Stimulated activated CD4-positive, alpha-beta T cell treated with anti-CD3 and anti-CD28 coated beads, Interleukin-2, amount 100 ng/mL, for 48 hours (primary cell): ENCODE results near the gene BPIFB2.
"Not testable (repeated sequence)": the region's sequence is repeated elsewhere in the genome, so short reads cannot be mapped to it uniquely, and the experiment has no call there.

ENCODE experiments used
- DNase-seq, 2 donors: peaks; one replicate each; pipeline ENCODE4 v3.0.0-alpha.2; 2020

Gene BPIFB2

DNA sequence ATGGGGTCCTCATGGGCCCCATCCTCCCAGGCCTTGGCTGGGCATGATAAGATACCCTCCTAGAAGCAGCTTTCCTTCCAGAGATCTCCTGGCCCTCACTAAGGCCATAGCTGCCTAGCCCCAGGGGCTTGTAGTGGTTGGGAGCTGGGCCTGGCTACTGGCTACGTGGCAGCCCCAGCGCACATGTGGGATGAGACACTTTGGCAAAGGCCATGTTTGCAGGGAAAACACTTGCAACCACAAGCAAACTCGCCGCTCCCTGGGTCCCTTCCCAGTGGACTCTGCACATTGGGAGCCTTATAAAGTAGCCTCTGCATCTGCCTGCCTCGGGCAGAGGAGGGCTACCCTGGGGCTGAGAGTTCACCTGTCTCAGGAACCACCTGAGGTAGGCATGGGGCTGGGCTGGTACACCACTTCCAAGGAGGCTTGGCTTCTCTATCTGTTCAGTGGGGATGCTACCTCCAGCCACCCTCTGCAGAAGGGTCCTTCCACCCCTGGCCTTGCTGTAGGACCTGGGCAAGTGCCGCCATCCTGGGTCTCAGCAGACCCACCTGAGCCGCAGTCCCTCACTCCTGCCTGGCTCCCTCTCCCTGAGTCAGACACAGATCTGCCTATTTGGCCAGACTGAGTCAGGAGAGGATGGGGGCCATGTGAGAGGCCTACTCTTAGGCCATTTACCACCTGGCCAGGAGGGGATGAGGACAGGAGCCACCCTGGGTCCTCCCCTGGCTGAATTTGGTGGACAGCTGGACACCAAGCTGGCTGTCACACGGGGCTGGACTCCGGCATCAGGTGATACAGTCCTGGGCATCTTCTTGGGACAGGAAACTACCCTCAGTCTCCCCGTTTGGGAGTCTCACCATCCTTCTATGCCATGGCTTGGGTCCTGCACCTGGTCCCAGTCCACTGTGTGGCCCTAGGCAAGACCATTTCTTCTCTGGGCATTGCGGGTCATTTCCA, at the start of gene BPIFB2:
BPIFB2 (plus strand) TSS at position 329 of the 960 bp plus-strand sequence. CDS start 871 bp downstream, outside the sequence.
- DNase-seq: no peak

- DNase-seq: no peak
Observed at GRCh38 chr20:32958574-32958973, 48.9 kb upstream of the BPIFB2 start.

GRCh38 chr20:32959351-32960221, 47.9 kb upstream of the BPIFB2 start:
- DNase-seq: no peak

DNA sequence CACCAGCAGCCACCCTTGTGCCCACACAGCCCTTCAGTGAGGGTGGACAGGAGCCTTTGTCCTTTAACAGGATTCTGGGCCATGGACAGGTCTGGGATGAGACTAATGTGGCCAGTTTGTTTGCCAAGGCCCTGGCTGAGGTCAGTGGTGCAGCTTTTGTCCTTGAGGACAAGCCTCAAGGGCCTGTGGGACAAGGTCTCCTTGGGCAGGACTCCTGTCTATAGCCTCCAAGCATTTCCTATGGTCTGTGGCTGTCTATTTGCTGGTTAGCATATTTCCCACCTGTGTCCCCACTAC, 47.3 kb upstream of the BPIFB2 start:
- DNase-seq: no peak

GRCh38 chr20:32960849-32961731, 46.4 kb upstream of the BPIFB2 start:
- DNase-seq: no peak

- no peak for DNase-seq
Observed at GRCh38 chr20:32962053-32962452, 45.5 kb upstream of the BPIFB2 start.

- not testable (repeated sequence) for DNase-seq
Observed at GRCh38 chr20:32962646-32963045, 44.9 kb upstream of the BPIFB2 start.

- no peak for DNase-seq
Observed at GRCh38 chr20:32963176-32963575, 44.3 kb upstream of the BPIFB2 start.

DNA sequence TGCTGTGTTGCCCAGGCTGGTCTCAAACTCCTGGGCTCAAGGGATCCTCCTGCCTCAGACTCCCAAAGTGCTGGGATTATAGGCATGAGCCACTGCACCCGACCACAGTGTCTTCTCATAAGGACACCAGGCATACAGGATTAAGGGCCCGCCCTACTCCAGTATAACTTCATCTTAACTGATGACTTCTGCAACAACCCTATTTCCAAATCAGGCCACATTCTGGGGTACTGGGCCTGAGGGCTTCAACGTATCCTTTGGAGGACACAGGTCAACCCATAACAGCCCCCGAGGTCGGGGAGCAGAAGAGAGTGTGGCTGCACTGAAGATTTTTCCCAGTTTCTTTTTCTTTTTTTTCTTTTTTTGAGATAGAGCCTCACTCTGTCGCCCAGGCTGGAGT, 42.9 kb upstream of the BPIFB2 start:
- DNase-seq: no peak

DNA sequence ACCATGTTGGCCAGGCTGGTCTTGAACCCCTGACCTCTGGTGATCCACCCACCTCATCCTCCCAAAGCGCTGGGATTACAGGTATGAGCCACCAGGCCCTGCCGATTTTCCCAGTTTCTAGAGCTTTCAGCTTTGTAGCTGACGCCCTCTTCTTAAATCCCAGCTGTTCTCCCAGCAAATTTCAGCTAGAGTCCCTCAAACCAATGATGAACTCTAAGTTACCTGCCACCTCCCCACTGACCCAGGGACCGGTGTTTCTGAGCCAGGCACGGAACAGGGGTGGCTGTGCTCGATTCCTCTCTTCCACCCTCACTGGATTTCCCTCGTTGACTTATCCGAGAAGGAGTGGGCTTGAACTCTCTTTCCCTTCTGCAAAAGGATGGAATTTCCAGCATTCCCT, 42.4 kb upstream of the BPIFB2 start:
- DNase-seq: no peak

DNA sequence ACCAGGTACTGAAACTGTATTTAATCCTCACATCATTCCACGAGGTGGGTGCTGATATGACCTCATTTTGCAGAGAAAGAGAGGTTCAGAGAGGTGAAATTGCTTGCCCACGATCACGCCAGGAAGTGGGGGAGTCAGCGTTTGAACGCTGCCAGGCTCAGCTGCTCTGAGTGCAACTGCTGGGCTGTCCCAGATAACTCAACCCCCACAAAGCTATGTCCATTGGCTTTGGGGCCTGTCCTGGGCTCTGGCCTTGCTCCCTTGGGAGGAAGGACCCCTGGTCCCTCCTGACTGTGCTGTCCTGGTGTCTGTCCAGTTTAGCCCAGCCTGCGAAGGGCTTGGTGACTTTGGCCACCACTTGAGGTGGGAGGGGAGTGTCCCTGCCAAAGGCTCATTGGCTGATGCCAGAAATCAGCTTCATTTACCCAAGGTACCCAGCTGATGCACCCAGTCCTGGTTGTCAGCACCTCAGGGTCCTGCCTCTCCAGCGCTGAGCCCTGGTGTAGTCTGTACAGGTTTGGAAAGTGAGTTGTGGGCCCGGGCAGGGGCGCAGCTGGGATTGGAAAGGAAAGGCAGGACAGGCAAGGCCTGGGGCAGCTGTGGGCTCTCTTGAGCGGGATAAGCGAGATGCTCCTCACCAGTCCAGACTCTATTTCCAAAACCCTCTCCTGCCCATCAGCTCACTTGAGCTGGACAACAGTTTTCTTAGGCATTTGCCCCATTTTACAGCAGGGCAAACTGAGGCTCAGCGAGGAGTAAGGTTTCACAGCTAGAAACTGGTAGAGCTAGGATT, 41.7 kb upstream of the BPIFB2 start:
- DNase-seq: no peak

GRCh38 chr20:32966382-32966781, 41.1 kb upstream of the BPIFB2 start:
- no peak for DNase-seq

DNA sequence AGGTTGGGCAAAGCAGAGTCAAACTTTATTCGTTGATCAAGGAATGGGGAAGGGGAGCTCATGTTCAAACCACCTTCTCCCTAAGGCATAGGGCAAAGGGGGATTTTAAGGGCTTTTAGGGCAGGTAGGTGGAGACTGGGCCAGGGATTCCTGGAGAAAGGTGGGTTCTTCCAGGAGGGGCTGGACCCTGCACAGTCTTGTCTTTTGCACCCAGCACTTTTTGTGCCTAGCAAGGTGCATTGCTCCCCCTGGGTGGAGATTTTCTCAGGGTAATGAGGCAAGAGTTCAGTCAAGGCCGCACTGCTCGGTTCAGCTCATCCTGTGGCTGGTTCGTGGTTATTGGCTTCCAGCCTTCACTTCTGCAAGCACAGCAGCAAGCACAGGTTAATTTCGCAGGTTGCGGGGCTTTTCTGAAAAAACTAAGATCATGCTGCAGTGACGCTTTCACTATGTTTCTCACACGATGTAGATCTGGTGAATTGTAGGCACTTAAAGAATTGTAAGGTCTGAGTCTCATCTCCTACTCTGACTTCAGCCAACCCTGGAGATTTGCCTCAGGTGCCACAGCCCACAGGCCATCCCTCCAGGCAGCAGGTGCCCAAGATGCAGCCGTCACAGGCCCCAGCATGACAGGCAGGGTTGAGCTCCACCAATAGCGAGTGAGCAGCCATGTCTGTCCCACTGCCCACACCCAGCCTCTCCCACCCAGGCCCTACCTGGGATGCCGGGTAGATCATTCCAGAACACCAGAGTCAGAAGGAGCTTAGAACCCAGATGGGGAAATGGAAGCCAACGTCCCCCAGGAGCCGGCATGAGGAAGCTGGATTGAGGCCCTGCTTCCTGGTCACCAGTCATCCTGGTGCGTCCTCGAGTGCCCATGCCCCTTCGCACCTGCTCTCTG, 40.4 kb upstream of the BPIFB2 start:
- DNase-seq: no peak

GRCh38 chr20:32967961-32968457, 39.5 kb upstream of the BPIFB2 start:
- no peak for DNase-seq

DNA sequence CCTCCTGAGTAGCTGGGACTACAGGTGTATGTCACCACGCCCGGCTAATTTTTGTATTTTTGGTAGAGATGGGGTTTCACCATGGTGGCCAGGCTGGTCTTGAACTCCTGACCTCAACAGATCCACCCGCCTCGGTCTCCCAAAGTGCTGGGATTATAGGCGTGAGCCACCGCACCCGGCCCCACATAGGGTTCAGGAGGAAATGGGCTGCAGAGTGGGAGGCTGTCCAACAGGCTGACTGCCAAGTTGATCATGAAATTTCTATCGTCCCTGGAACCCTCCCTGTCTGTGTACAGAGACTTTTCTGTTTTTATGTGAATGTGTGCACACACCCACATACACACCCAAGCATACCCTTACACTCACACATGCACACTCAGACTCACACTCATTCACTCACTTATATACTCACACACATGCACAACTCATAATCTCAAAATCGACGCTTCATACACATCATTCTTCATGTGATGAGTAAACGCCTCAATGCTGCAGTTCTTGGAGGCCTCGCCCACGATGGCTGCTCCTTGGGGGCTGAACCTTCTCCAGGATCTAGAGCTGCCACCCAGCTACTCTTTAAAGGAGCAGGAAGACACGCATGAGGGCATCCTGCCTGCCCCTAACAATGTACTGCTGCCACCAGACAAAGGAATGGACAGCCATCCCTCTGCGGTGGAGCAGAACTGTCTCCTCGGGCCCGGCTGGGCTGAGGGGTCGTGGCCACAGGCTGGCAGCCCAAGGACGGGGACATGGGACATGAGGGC, 38.8 kb upstream of the BPIFB2 start:
- DNase-seq: peak in 1 of 2 donors; percentile 46

DNA sequence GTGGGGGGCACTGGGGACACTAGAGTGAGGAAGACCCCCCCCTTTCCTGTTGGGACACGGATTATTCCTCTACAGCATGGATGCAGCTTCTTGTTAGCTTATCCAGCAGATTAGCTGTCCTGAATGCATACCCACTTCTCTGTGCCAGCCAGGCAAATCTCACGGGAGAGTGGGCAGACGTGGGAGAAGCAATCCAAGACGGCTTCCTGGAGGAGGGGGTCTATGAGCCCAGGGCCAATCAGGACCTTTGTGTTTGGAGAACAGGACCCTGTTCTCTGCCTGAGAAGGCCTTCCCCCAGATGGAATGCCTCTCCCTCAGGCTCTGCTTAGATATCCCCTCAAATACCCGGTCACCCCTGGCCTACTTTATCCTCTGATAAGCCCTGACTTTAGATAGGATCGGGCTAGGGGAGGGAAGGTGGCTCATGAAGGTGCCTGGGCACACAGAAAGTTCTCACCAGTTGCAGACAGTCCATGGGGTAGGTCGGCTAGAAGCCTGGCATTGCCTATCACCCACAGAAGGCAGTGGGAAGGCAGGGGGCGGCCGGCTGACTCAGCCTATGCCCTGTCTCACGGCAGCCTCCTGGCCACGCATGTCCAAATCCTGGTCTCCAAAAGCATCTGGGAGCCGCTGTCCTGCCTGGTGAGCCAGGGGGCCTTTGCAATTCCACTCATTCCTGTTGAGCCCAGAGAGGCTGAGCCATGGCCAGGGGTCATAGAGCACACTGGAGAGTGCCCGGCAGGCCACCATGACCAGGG, 38.0 kb upstream of the BPIFB2 start:
- no peak for DNase-seq

- no peak for DNase-seq
Observed at GRCh38 chr20:32970115-32970972, 37.2 kb upstream of the BPIFB2 start.

- no peak for DNase-seq
Observed at GRCh38 chr20:32970973-32971300, 36.6 kb upstream of the BPIFB2 start.
